Panc1 (cell line): ENCODE data around the gene SEC22A. TPM values are rescaled to one million over a fixed set of nuclear protein-coding genes. Genes with fewer than 3 reads are reported as not detected.

ENCODE experiments used
- ATAC-seq: fragments of 200-7000 bp; cut with Tn5 transposase; 2 replicates; pipeline ENCODE4 v1.9.1; 2020; ENCODE audit warnings: mild to moderate bottlenecking, moderate library complexity
- BruUV-seq: library from RNA; stranded (reverse); fragments of 400-500 nt; replicated peaks from 2 replicates; lab custom pipeline; 2021; lab: Mats Ljungman, UMichigan
- CTCF ChIA-PET: fragments of 300-600 bp; sonication (Branson Sonifier 250); formaldehyde crosslinking; loops from one replicate; lab custom pipeline; 2022; ENCODE audit warnings: antibody characterized with exemption; lab: Charles Lee
- POLR2A ChIA-PET: fragments of 300-600 bp; sonication (Branson Sonifier 250); formaldehyde crosslinking; loops from one replicate; lab custom pipeline; 2022; ENCODE audit warnings: antibody characterized with exemption; lab: Charles Lee
- DNase-seq: peaks from one replicate; pipeline ENCODE4 v3.0.0-alpha.2; 2010; ENCODE audit warnings: low read depth, low spot score
- H3K27ac ChIP-seq: 2 replicates; pipeline ENCODE4 v1.5.1; 2011; ENCODE audit warnings: mild to moderate bottlenecking, low read length, inconsistent platforms
- H3K27me3 ChIP-seq: fragments of 200-500 bp; sonication (Bioruptor generic); 2 replicates; pipeline ENCODE4 v1.6.0; 2014; ENCODE audit warnings: low read length, inconsistent platforms; ENCODE audit not compliant: control insufficient read depth, insufficient read depth
- H3K36me3 ChIP-seq: fragments of 200-500 bp; sonication (Bioruptor generic); 2 replicates; pipeline ENCODE4 v1.5.1; 2014; ENCODE audit warnings: inconsistent platforms, mild to moderate bottlenecking, low read length, moderate library complexity; ENCODE audit not compliant: control insufficient read depth, insufficient read depth
- H3K4me1 ChIP-seq: 2 replicates; pipeline ENCODE4 v1.5.1; 2011; ENCODE audit warnings: inconsistent platforms, mild to moderate bottlenecking, low read length, moderate library complexity; ENCODE audit not compliant: control insufficient read depth, insufficient read depth
- H3K4me3 ChIP-seq, 2 experiments: 2 replicates each; pipeline ENCODE4 v1.5.1; 2011 to 2012; ENCODE audit warnings: low read depth in 2 of 2, low read length in 2 of 2, mild to moderate bottlenecking in 2 of 2, inconsistent platforms in 1 of 2, moderate library complexity in 1 of 2
- H3K9me3 ChIP-seq: fragments of 200-500 bp; sonication (Bioruptor generic); 2 replicates; pipeline ENCODE4 v1.5.1; 2014; ENCODE audit warnings: low read depth, mild to moderate bottlenecking, inconsistent platforms, low read length, moderate library complexity; ENCODE audit not compliant: control insufficient read depth, insufficient read depth
- CTCF ChIP-seq: fragments of 450-650 bp; IDR thresholded peaks from 2 replicates; pipeline ENCODE4 v1.5.1; 2017; ENCODE audit warnings: mild to moderate bottlenecking
- POLR2AphosphoS5 ChIP-seq: IDR thresholded peaks from 2 replicates; pipeline ENCODE4 v1.6.1; 2012; ENCODE audit warnings: mild to moderate bottlenecking, low read depth, low read length, moderate library complexity
- REST ChIP-seq, 2 experiments: IDR thresholded peaks; 2 replicates each; pipeline ENCODE4 v1.6.1; 2011 to 2012; ENCODE audit warnings: low read depth in 2 of 2, control low read depth in 1 of 2, low read length in 1 of 2, mild to moderate bottlenecking in 1 of 2, moderate library complexity in 1 of 2; ENCODE audit not compliant: insufficient read depth in 1 of 2
- SIN3A ChIP-seq: IDR thresholded peaks from 2 replicates; pipeline ENCODE4 v1.6.1; 2012; ENCODE audit warnings: low read depth, mild to moderate bottlenecking, low read length, moderate library complexity, borderline replicate concordance; ENCODE audit not compliant: insufficient read depth
- TCF7L2 ChIP-seq: IDR thresholded peaks from 2 replicates; pipeline ENCODE4 v1.6.1; 2011; ENCODE audit warnings: mild to moderate bottlenecking, low read depth, low read length, inconsistent platforms
- in situ Hi-C: cut with HindIII; loops from 2 replicates; pipeline ENCODE4 v1.10.0; 2016; ENCODE audit warnings: low sequenced_read_pairs, low pct_unique_long_range_greater_than_20kb
- intact Hi-C: fragments of 100-400 bp; cut with micrococcal nuclease; formaldehyde crosslinking; loops from one replicate; pipeline ENCODE4 v1.10.0; 2022; ENCODE audit not compliant: unreplicated experiment
- total RNA-seq: library from RNA; stranded (reverse); gene quantifications from one replicate; pipeline ENCODE4 v1.2.1, GENCODE V29; 2021; ENCODE audit not compliant: unreplicated experiment

The SEC22A gene
- total RNA-seq, 1 experiment from 2014 or later = 22.7 TPM

DNA sequence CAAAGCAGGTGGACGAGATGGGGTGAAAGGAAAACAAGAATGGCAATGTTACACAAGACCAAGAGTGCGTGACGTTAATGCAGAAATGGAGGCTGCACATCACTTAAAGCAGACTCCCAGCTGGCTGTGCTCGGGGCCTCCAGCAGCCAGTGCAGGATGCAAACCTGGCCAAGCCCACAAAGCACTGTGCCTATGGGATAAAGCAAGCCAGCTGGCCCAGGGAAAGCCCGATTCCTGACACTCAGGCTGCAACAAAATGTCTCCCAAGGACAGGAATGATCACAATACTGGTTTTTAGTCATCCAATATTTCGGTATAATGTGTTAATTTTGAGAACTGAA is 86.2 kb downstream of the SEC22A start:
- TF ChIP-seq CTCF (no peak), SIN3A (no peak), TCF7L2 (no peak), REST (IDR thresholded peaks at IDR 0.05; ENCODE audit: insufficient read depth in 1 of 2, low read depth in 2 of 2, low read length in 1 of 2) (no peak), POLR2AphosphoS5 (no peak)
- peaks cover 3% of the 10 kb centered on the region for H3K27me3 ChIP-seq
- H3K27ac ChIP-seq = no peak overlapping the region
- H3K36me3 ChIP-seq = no peaks in the 10 kb centered on the region
- intact Hi-C loops = no loop called here
- H3K4me1 ChIP-seq = no peaks in the 10 kb centered on the region
- in situ Hi-C loops = no loop called here
- no peaks in the 10 kb centered on the region for H3K9me3 ChIP-seq
- H3K4me3 ChIP-seq = no peak overlapping the region
- ChIA-PET POLR2A (no interaction called here), CTCF (no interaction called here)
- no TSS peak for BruUV-seq
- DNase-seq (no peak), ATAC-seq (no peak)

GRCh38 chr3:123289391-123290106 is 87.8 kb downstream of the SEC22A start:
- ATAC-seq = no peak
- Histone ChIP-seq H3K36me3 (no peaks in the 10 kb centered on the region), H3K4me3 (no peak overlapping the region), H3K27ac (no peak overlapping the region), H3K9me3 (no peaks in the 10 kb centered on the region), H3K4me1 (no peaks in the 10 kb centered on the region), H3K27me3 (peaks cover 6% of the 10 kb centered on the region)
- CTCF ChIA-PET = no interaction called here
- in situ Hi-C loops = no loop called here
- intact Hi-C loops = no loop called here
- no TSS peak for BruUV-seq
- TF ChIP-seq POLR2AphosphoS5 = no peak
- no peak for TF ChIP-seq CTCF
- no peak for TF ChIP-seq REST (IDR thresholded peaks at IDR 0.05; ENCODE audit: insufficient read depth in 1 of 2, low read depth in 2 of 2, low read length in 1 of 2)
- DNase-seq = no peak
- POLR2A ChIA-PET = no interaction called here
